DMS53 treated with DMSO at 0.1 percent for 48 hours (cell line): ENCODE data around the gene LYRM9.
"Not testable (repeated sequence)": the region's sequence is repeated elsewhere in the genome, so short reads cannot be mapped to it uniquely, and the experiment has no call there.

Source experiments
- DNase-seq: peaks from one replicate; lab custom pipeline; 2025; ENCODE audit not compliant: unreplicated experiment; lab: John Stamatoyannopoulos, UW

LYRM9 gene

DNA sequence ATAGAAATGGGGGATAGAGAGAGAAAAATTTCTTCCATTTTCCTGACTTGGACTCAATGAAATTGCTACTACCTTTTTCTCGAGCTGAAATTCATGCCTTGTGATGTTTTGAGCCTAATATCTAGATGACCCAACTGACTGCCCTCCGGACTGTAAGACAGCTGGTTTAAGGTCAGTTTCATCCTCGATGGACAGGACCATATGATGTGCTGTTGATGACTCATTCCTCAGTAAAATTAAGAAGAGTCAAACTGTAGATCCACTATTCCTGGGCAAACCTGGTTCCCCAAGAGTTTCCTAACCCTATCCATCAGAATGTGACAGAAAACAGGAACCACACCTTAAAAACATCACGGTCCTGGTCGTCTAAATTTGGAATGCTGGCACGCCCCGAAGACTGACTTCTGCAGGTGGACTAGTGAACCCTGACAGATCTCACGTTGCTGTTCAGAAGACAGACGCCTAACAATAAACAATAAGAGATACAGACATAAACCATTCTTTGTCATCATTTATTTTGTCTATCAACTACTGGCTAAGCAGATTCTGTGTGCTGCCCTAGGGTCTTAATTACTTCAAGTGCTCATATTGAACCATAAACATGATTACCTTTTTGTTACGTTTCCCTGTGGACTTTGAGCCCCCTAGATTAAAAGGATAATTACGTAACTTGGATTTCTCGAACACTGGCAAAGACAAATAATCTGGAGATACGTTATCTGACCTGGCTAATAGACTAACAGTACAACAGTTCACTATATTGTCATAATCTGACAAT, 47.7 kb downstream of the LYRM9 start:
- DNase-seq = no peak

GRCh38 chr17:27840688-27841087, 52.5 kb downstream of the LYRM9 start:
- DNase-seq = no peak

DNA sequence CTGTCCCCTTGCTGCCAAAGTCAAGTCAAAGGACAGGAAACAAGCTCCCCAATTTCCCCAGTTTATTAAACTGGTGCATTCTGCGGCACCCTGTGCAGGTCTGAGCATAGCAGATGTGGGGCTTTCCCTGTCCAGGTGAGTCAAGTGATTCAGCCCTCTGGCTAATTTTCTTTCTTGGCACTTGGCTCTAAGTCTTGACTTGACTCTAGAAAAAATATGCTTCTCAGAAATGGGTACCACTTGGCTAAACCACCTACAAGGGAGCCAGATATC, 52.8 kb downstream of the LYRM9 start:
- DNase-seq = not testable (repeated sequence)

DNA sequence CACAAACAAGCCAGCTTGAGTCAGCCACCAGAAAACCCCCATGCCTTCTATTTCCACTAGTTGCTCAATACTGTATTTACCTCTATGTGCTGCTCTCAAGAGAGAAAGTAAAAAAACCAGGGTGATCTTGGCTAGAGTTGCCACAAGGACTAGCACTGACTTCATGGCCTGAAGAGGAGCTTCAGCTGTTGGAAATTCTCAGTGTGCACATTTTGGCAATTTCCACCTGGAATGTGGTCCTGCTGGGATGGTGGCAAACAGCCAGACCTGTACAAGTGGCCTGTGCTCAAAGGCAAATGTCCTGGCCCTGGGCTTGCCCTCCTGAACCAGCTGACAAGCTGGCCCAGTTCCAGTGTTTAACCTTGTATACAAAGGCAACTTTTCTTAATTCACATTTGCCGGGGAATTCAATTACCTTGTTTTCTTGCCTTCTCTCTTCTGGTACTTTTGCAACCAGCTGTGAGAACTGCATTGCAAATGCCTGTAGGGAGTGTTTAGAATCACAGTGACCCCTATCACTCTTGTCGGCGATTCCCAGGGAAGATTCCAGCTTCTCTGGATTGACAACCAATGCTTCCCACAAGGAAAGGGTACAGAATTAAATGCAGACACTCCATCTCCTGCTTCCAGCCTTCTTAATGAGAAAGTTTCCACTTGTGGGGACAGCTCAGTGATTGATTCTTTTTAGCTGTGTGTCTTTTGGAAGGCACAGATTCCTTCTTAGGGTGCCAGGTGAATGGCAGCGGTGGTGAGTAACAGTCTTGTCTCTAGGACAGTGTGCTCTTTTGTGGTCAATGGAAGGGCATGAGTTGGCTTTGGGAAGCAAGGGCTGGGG, 53.4 kb downstream of the LYRM9 start:
- DNase-seq = not testable (repeated sequence)

- not testable (repeated sequence) for DNase-seq
Observed at GRCh38 chr17:27838607-27839006, 54.6 kb downstream of the LYRM9 start.

GRCh38 chr17:27837769-27838168, 55.4 kb downstream of the LYRM9 start:
- DNase-seq = not testable (repeated sequence)

DNA sequence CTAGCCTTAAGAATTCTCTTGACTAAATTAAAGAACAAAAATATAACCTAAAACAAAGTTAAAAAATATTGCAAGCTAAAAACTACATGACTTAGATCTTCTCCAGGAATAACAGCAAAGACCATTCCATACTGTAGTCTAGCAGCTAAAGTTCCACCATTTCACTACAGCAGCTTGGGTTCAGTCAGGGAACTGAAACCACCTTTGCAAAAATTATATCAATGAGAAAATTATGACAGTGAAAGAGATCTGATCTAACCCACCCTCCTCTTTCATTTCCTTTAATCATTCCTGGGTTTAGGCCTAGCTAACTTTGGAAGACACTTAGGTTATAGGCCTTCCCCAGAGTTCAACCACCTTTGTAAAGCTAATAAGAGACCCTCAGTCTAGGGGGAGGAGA, 56.5 kb downstream of the LYRM9 start:
- no peak for DNase-seq

- no peak for DNase-seq
Observed at GRCh38 chr17:27834571-27834970, 58.6 kb downstream of the LYRM9 start.

DNA sequence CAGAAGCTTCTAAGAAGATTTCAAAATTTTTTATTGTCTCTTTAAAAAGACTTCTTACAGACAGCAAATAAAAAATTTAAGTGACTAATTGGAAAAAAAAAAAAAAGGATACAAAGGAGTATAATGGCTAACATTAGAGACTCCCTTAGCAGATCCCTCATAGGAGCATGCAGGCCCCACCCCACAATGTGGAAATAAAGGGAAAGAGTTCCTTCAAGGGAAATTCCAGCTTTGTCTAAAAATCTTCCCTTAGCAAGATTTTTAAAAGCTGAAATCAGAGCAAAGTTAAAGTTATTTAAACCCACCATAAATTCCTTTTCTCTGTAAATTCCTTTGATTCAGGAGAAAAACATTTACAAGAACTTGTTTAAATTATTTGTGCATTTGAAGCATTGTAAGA, 60.3 kb downstream of the LYRM9 start:
- no peak for DNase-seq

DNA sequence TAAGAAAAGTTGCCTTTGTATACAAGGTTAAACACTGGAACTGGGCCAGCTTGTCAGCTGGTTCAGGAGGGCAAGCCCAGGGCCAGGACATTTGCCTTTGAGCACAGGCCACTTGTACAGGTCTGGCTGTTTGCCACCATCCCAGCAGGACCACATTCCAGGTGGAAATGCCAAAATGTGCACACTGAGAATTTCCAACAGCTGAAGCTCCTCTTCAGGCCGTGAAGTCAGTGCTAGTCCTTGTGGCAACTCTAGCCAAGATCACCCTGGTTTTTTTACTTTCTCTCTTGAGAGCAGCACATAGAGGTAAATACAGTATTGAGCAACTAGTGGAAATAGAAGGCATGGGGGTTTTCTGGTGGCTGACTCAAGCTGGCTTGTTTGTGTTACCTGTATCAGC, 63.3 kb downstream of the LYRM9 start:
- not testable (repeated sequence) for DNase-seq

GRCh38 chr17:27829143-27829711, 63.9 kb downstream of the LYRM9 start:
- not testable (repeated sequence) for DNase-seq
